NCI-H510A treated with DMSO at 0.1 percent for 48 hours (cell line): ENCODE results near the gene MEGF6.
"Not testable (repeated sequence)": the region's sequence is repeated elsewhere in the genome, so short reads cannot be mapped to it uniquely, and the experiment has no call there.

Experiments
- DNase-seq: peaks from one replicate; lab custom pipeline; 2025; lab: John Stamatoyannopoulos, UW

The MEGF6 gene

DNA sequence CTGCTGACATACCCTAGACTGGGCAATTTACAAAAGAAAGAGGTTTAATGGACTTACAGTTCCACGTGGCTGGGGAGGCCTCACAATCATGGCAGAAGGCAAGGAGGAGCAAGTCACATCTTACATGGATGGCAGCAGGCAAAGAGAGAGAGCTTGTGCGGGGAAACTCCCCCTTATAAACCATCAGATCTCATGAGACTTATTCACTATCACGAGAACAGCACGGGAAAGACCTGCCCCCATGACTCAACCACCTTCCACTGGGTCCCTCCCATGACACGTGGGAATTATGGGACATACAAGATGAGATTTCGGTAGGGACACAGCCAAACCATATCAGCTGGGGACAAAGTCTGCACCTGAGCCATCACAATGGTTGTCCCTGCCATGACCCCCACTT is 35.8 kb downstream of the MEGF6 start:
- DNase-seq = not testable (repeated sequence)

- DNase-seq = no peak
Measured at GRCh38 chr1:3573500-3573899, 37.8 kb downstream of the MEGF6 start.

DNA sequence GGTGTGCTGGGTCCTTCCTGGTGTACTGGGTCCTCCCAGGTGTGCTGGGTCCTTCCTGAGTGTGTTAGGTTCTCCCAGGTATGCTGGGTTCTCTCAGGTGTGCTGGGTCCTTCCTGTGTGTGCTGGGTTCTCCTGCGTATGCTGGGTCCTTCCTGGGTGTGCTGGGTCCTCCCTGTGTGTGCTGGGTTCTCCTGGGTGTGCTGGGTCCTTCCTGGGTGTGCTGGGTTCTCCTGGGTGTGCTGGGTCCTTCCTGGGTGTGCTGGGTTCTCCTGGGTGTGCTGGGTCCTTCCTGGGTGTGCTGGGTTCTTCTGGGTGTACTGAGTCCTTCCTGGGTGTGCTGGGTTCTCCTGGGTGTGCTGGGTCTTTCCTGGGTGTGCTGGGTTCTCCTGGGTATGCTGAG is 38.7 kb downstream of the MEGF6 start:
- DNase-seq = not testable (repeated sequence)

GRCh38 chr1:3571263-3571662 is 40.0 kb downstream of the MEGF6 start:
- no peak for DNase-seq

GRCh38 chr1:3570066-3570986 is 41.0 kb downstream of the MEGF6 start:
- DNase-seq = no peak

- DNase-seq = no peak
Measured at GRCh38 chr1:3569436-3569835, 41.9 kb downstream of the MEGF6 start.

- no peak for DNase-seq
Measured at GRCh38 chr1:3568815-3569435, 42.4 kb downstream of the MEGF6 start.

DNA sequence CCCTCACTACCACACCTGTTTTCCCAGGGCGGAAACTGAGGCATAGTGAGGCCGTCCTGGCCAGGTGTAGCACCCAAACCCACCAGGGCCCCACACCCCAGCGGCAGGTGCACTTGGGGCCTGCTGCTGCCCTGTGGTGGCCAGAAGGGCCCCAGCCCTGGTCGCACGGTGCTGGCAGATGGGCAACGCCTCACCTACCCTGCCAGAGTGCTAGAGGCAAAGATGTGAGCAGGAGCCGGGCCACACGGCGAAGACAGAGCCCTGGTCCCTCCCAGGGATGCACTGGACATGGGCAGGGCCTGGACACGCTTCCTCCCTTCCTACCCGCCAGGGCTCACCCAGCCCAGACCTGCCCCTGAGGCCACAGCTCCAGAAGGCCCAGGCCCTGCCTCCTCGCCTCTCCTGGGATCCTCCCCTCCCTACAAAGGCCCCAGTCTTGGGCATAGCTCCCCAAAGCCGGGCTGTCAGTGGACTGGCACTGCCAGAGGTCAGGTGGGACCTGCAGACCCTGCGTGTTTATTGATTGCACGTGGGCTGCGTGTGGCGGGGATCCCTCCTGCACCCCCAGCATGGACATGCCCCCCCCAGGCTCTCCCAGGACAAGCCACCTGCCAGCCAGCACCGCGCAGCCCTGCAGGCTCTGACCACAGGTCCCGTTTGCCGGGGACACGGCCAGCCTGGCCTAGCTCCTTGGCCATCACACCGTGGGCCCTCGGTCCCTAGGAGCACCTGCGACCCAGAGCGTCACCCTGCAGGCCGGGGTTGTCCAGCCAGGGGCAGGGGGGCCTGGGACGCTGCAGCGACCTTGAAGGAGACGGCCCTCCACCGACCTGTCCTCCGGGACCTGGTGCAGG is 44.1 kb downstream of the MEGF6 start:
- no peak for DNase-seq

GRCh38 chr1:3566003-3566885 is 45.1 kb downstream of the MEGF6 start:
- no peak for DNase-seq

DNA sequence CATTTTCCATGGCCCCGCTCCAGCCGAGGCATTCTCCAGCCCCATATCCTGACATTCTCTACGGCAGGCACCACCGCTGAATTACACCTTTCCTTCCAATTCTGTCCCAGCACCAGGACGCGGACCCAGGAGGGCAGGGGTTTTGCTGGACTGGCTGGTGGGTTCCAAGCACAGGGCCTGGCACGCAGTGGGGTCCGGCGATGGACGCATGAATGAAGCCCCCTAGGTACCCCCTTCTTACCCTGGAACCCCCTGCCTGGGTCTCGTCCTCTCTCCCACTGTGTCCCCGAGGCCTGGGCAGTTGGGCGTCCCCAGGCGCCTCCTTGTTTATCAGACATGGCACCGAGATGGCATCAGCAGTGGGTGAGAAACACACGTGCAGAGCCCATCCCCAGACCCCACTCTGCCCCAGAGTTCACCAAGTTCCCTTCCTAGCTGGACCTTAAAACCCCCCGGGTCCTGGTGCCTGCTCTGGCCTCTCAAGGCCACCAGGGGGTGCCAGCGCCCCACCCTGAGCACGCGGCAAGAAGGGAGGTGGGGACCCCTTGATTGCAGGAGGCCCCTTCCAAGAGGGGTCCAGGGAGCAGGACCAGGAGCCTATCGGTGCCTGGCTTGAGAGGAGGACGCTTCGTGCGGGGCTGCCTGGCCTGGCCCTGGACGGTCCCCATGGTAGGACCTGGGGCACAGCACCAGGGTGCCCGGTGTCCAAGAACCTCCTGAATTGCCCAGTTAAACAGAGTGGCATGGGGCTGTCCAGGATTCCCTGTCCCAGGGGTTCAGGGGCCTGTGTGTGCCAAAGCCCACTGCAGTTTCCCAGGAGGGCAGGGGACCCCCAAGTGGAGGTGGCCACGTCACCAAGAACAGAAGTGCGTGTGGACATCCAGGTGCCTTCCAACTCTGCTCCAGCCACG is 46.1 kb downstream of the MEGF6 start:
- no peak for DNase-seq

DNA sequence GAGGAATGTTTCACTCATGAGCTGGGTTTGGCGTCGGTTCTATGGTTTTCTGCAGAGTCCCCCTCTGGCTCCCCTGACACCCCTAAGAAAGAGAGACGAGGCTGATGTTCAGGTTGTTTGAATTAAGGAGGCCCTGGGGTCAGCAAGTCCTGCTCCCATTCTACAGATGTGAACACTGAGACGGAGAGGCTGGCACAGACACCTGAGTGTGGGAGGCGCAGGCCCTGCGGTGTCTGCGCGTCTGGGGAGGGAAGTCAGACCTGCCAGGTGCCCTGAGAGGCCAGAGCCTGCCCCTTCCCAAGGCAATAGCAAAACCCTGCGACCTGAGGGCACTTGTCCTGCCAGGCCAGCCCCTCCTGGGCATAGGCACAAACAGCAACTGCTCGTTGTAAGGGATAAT is 47.7 kb downstream of the MEGF6 start:
- DNase-seq = no peak

DNA sequence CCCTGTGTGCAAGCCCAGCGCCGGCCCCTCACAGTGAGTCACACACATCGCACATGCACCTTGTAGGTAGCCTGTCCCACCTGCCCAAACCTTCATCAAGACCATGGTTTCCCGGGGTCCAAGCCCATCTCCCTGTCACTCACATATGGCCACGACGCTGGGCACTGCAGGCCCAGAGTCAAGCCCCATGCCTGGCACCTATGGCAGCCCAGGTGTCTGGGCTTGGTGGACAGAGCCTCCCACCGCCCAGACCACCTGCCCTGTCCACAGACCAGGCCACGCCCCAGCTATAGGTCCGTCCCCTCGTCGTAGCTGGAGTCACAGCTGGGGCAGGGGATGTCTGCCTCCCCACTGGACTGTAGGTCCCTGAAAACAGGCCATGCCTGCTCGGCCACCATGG is 48.2 kb downstream of the MEGF6 start:
- no peak for DNase-seq

- no peak for DNase-seq
Measured at GRCh38 chr1:3562712-3563111, 48.6 kb downstream of the MEGF6 start.

DNA sequence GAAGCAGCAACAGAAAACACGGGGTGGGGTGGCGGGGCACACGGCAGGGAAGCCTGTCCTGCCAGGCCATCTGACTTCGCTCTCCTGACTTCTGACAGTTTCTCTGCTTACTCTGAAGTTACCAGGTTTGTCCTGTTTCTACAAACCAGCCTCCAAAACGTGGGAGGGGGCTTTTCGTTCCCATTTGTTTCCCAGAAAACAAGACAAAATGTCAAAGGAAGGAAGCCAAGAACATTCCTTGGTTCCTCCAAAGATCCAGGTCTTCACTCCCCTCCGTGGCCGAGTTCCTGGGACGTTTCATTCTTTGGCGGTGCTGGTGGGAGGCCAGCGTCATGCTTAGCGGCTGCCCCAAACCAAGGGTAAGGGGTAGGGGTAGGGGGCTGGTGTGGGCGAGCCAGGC is 49.6 kb downstream of the MEGF6 start:
- no peak for DNase-seq

GRCh38 chr1:3560981-3561380 is 50.3 kb downstream of the MEGF6 start:
- DNase-seq = no peak

GRCh38 chr1:3560251-3560871 is 50.9 kb downstream of the MEGF6 start:
- DNase-seq = no peak

GRCh38 chr1:3558036-3558726 is 53.1 kb downstream of the MEGF6 start:
- DNase-seq = no peak

- DNase-seq = no peak
Measured at GRCh38 chr1:3557366-3557765, 53.9 kb downstream of the MEGF6 start.

- no peak for DNase-seq
Measured at GRCh38 chr1:3556336-3556735, 55.0 kb downstream of the MEGF6 start.
